COLO668 (cell line): ENCODE data around the gene NAA35.
"Not testable (repeated sequence)": the region's sequence is repeated elsewhere in the genome, so short reads cannot be mapped to it uniquely, and the experiment has no call there.

ENCODE experiments used
- DNase-seq: peaks from one replicate; lab custom pipeline; 2025; ENCODE audit not compliant: unreplicated experiment; lab: John Stamatoyannopoulos, UW

Gene NAA35

DNA sequence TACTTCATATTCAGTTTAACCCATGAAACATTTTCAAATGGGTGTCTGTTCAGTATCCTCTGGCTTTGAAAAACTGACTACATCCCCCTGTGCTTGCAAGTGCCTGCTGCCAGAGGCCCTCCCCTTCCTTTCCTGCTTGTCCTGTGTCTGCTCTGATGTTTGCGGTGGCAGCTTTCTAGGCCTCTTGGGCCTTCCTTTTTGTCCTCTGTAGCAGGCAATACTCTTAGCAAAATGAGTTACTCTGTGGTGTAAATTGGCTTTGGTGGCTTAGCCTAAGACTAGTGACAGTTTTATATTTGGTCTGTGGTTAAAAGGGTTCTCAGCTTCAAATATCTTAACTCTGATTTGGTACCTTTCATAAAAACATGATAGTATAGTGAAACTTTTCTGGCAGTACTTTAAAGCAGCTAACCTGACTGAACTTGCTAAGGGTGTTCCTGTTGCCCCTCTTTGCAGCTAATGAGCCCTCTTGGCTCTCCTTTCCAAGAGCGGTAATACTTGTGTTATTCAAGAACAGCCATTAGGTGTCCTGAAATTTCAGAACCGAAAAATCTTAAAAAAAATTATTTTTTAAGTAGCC lies 81.8 kb downstream of the NAA35 start:
- no peak for DNase-seq

DNA sequence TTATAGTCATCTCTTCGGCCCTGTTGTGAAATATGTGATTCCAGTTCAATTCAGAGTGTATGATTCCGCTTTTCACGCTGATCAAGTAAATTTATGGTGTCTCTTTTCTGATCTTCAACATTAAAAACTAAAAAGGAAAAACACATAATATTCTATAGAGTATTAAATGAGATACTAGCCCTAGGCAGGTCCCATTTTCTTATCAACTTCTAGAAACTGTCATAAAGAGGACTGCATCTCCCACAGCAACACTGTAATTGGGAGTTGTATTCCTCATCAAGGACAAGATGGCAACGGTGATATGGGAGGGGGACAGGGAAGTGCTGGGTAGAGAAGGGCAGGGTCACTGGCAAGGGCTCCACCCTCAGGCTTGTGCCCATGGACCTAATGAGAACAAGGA lies 86.8 kb downstream of the NAA35 start:
- no peak for DNase-seq

DNA sequence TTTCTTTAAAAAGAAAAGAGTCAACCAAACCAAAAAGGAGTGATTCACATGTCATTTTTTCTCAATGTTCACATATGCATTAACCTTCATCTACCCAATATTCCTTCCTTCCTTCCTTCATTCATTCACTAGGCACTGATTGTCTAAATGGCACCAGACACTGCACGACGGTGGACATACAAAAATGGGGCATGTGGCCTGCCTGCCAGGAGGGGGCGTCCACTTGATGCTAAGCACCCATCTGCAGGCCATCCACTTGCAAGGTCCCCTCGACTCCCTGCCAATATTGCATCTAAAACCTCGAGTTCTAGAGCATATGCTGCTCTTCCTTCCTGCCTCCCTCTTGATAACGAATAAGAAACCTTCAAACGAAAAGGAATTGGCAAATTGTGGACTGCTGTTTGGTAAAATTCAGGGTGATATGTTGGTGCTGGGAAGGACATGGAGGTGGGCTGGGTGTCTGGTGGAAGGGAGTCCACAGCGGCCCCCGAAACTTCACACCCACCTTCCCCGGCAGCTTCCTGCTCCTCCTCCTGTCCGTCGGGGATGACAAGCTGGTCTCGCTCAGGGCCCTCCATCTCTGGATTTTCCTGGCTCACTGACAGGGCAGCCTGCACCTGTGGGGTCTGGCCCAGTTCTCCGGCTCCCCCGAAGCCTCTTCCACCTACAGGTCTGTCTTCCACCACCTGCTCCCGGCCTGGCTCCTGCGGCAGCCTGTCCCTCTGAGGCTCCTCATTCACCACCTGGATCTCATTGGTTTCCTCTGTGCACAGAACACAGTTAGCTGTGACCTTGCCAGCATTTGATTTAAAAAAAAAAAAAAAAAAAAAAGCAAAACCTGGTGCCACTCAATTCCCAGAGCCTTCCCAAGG lies 94.2 kb downstream of the NAA35 start:
- DNase-seq: peak; percentile 55

DNA sequence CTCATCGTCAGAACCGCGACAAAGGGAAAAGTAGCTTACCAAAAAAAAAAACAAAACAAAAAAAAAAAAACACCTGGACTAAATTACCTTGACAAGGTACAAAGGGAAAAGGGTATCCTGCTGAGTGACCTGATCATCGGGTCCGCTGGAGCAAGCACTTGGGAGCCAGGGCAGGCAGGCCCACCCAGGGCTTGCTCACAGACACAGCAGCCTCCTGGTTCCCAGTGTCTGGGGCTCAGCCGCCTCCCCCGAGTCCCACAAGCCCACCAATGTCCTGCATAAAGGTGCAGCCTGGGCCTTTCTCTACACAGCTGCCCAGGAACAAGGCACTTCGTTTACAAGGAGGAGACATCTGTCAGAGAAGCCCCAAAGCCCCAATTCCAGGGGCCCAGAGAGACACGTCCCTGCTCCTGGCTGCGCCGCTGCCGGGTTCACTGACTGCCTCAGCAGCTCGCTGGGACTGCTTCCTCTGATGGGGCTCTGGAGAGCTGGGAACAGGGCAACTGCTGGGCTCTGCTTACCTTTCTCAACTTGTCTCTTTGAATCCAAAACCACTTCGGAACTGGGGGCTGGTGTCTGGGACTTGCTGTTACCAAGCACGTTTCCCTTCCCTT lies 95.0 kb downstream of the NAA35 start:
- DNase-seq: no peak

DNA sequence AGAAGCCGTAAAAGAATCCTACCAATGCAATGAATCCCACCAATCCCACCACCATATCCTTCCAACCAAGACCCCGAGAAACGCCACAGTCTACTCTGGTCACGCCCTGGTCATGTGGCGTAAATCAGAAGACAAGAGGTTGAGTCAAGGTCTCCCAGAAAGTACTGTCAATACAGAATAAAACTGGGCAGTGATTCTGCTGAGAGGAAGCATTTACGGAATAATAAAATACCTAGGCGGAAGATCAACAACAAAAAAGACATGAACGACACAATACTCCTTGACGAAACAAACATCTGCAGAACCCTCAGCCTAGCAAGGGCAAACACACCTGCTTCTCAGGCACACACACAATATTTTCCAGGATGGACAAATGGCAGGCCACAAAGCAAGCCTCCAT lies 95.6 kb downstream of the NAA35 start:
- DNase-seq: peak; percentile 48

DNA sequence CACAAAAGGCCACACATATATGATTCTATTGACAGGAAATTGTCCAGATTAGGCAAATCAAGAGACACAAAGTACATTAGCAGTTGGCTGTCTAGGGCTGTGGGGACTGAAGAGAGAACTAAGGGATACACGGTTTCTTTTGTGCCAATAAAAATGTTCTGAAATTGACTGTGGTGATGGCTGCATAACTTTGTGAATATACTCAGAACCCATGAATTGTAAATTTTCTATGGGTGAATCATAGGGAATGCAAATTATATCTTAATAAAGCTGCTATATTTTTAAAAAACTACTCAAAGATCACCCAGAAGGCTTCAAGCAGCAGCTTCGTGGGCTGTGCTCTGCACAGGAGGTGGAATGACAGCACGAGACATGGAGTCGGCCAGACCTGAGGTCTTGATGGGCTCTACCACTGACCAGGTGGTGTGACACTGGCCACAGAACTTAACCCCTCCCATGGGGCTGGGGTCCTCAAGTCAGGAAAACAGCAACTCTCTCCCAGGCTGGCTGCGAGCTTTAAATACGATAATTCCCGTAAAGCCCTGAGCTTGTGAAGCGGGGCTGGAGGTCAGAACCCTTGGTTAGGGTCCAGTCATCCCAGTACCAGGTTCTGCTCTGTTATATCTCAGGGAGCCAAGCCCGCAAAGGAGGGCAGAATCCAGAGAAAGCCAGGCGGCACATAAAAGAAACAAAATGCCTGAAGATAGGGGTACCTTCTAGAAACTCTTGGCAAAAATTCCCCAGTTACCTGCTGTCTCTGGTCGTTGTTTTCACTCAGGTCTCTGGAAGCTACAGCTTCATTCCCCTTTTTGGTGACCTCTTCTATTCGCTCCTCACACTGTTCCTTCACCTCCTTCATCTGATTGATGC lies 99.3 kb downstream of the NAA35 start:
- no peak for DNase-seq

DNA sequence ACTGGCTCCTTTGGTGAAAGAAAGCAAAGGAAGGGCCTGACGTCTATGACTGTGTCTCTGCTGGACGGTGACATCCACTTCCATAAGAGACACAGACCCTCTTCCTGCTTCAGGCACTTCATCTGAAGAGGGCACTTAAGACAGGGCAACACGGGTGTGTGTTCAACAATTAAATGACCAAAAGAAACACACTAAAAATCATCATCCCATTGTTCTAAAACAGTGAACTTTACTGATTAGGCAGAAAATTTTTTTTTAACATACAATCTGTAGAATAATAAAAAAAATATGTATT lies 99.9 kb downstream of the NAA35 start:
- DNase-seq: no peak

DNA sequence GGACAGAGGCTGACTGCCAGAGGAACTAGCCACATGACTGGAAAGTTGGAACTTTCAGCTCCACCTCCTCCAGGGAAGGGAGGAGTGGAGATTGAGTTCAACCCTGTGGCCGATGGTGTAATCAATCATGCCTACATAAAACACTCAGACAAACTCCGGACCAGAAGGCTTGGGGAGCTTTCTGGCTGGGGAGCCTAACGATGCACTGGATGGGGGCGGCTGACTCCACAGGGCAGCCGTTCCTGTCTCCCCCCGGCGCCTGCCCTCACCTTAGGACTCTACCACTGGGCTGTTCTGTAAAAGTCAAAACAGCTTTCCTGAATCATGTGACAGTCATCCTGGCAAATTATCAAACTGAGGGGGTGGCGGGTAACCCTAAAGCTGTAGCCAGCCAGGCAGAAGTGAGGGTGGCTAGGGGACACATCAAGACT lies 100.4 kb downstream of the NAA35 start:
- DNase-seq: no peak

DNA sequence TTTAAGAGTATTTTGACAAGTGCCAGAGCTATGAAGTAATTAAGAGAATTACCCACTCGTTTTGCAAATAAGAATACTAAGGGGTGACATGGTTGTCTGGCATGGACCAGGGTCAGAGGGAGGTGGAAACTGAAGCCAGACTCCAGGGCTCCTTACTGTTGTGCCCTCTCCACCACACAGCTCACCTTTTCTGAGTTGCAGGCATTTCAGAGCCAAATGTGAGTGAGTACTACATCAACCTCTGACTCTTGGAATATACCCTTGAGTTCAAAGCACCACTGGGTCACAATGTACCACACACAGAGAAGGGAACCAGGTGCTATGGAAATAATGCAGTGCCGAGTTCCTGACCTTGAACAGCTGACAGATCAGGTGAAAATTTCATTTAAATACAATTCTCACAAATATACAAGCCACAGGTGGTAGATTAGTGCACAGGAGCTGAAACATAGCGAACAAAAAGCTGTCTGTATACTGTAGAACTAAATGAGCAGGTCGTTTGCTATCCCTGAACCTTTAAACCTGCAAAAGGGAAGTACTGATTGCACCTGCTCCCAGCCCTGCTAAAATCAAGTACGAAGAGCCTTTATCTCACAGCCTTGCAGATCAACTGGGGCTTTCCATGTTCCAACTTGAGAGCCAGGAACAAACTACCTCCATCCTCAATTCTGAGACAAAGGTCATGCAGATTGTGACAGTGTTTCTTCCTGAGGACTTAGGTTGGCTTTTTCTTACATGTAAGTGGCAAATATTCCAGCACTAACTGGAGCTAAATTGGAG lies 101.4 kb downstream of the NAA35 start:
- no peak for DNase-seq

DNA sequence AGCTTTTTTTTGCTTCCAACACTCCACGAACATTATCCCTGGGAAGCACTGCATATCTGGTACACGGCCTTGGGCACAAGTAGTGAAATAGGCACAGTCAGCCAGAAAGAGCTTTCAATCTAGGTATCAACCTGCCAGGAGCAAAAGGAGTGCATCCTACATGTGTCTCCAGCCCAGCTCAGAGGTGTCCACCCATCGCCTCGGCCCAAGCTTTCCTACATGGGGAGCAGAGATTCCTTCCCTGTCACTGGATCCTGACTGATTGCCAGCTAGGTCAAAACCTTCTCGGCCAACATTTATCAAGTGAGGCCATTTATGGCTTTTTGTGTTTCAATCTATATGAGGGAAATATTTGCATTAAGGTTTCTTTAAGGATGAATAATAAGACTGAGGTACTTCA lies 102.6 kb downstream of the NAA35 start:
- DNase-seq: no peak

DNA sequence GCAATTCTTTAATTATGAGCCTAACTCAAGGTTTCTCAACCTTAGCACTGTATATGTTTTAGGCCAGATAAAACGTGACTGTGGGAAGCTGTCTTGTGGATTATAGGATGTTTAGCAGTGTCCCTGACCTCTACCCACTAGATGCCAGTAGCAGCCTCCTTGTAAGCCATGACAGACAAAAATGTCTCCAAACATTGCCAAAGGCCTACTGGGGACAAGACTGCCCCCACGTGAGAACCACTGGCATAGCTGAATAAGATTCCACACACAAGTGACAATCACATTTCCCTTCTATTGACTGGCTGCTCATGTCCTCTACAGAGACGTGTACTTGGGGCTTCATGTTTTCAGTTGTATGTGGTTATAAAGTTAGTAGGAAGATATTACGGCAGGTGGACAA lies 103.1 kb downstream of the NAA35 start:
- no peak for DNase-seq

DNA sequence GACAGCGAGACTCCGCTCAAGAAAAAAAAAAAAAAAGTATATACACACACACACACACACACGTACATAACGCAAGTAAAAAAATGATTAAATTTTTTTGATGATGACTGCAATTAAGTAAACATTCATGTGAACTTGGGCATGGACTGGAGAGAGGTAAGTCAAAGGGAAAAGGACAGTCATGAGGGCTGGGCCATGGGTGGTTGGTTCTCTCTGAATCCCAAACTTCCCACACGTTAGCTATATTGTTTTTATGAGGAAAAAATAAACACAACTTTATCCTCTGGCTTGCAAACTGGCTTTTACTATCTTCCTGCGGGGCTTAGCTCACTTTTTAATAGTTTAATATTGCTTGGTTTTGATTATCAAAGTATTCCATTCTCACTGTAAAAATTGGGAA lies 104.7 kb downstream of the NAA35 start:
- DNase-seq: no peak

DNA sequence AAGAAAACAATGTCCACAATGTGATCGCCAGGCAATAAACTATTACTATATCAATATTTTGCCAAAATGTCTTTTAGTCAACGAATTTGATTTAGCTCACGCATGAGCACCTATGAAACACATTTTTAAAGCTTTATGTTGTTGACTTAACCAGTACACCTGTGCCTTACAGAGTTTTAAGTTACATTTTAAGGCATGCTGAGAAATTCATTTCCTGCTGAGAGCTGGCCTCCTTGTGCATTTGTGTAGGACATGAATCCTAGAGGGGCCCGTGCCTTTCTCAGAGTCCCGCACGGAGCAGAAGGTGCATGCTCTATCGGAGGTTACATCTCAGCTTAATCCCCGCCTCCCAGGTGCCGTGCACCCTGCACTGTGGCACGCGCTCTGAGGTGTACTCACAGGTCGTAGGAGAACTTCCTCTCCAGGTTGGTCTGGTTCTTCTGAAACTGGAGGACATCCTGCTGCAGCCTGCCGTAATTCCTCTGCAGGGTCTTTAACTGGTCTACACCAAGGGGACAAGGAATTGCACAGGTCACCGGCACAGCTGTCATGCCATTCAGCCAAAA lies 105.2 kb downstream of the NAA35 start:
- DNase-seq: no peak

DNA sequence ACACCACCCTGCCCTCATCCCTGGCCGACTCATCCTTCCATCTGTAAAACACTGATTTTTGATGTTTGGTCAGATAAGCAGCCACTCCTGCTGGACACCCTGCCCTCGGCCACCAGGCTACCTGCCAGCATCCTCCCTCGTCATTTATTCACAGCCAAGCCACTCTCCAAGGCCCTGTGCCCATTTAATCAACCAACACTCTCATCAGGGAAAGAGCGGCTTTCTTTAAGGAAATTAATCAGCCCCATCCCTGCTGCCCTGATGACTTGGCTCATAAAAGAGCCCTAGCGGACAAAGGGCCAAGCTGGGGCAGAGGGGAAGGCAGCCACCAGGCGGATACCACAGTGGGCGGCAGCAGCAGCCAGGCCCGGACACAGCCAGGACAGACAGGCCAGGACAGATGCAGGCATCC lies 106.0 kb downstream of the NAA35 start:
- no peak for DNase-seq

DNA sequence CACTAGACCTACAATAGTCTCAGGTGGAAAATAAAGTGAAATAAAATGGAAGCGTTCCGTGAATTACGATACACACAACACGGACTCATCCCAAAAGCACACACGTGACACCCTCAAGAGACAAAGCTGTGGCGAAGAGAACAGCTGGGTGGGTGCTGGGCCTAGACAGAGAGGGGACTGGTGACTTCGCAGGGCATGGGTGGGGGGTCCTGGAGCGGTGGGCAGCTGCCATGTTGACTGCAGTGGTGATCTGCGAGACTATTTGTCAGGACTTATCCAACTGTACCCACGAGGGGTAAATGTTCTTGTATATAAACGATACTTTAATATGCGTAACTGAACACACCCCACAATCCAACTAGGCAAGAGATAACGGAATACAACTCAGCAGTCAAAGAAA lies 106.4 kb downstream of the NAA35 start:
- no peak for DNase-seq

DNA sequence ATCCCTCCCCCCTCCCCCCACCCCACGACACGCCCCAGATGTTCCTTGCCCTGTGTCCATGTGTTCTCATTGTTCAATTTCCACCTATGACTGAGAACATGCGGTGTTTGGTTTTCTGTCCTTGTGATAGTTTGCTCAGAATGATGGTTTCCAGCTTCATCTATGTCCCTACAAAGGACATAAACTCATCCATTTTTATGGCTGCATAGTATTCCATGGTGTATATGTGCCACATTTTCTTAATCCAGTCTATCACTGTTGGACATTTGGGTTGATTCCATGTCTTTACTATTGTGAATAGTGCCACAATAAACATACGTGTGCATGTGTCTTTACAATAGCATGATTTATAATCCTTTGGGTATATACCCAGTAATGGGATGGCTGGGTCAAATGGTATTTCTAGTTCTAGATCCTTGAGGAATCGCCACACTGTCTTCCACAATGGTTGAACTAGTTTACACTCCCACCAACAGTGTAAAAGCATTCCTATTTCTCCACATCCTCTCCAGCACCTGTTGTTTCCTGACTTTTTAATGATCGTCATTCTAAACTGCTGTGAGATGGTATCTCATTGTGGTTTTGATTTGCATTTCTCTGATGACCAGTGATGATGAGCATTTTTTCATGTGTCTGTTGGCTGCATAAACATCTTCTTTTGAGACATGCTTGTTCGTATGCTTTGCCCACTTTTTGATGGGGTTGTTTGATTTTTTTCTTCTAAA lies 107.2 kb downstream of the NAA35 start:
- DNase-seq: not testable (repeated sequence)

DNA sequence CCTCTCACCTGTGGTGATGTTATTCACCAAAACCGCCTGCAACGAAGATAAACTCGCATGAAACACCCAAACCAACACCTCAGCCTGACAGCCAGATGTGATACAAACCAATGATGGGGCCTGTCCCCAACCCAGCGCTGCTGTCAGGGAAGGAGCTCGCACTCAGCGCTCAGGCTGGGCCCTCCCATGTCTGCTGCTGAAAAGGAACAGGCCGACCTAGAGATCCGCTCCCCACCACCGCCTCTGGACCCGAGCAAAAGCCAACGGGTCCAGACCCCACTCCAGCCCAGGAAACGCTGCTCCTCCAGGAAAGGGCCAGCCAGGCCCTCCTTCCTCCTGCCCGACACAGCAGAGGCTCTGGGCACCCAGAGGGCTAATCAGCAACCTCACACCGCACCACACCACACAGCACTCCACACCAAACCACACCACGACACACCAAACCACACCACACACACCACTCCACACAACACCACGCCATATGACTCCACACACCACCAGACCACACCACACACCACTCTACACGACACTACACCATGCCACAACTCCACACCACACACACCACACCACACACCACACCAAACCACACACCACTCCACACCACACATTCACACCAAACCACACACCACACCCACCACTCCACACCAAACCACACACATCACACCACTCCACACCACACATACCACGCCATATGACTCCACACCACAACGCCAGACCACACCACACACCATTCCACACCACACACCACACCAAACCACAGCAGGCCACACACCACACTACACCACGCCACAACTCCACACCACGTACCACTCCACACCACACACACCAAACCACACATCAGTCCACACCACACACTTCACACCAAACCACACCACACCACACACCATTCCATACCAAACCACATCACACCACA lies 111.9 kb downstream of the NAA35 start:
- DNase-seq: no peak

DNA sequence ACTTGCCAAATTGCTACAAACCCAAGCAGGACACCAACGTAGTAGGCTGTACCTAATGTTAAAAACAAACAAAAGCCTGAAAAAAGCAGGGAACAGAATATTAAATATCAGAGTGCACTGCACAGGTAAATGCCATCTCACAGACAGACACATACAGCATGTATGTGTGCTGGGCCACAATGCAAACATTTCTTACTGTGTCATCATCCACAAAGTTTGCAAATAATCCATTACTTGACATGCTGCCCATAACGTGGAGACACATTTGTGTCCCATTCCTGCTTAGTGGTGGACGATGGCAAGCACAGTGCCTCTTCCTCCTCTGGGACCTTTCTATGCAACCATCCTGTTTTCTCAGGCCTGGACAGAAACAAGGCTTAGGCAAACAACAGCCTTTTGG lies 113.7 kb downstream of the NAA35 start:
- DNase-seq: no peak

DNA sequence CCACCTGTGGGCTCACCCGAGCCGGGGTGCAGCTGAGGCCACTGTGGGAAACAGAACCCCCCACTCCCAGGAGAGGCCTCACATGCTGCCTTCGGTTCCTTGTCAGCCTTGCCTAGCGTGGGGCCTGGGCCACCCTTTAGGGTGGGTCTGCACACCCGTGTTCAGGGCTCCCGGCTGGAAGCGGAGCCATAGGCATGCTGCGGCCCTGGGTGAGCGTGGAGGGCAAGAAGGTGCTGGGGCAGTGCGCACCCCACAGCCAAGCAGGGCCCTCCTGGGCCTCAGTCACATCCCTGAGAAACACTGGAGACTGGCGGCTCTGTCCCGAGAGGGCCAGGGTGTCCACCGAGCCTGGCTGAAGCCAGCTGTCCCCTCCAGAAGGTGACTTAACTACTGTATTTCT lies 116.5 kb downstream of the NAA35 start:
- no peak for DNase-seq
